ENCODE results near the gene MRTFA. TPM values are rescaled to one million over a fixed set of nuclear protein-coding genes. Genes with fewer than 3 reads are reported as not detected.

Gene MRTFA
- total RNA-seq, 4 donors from 2014 or later = 24.5 to 56.3 (median 40.9) TPM

DNA sequence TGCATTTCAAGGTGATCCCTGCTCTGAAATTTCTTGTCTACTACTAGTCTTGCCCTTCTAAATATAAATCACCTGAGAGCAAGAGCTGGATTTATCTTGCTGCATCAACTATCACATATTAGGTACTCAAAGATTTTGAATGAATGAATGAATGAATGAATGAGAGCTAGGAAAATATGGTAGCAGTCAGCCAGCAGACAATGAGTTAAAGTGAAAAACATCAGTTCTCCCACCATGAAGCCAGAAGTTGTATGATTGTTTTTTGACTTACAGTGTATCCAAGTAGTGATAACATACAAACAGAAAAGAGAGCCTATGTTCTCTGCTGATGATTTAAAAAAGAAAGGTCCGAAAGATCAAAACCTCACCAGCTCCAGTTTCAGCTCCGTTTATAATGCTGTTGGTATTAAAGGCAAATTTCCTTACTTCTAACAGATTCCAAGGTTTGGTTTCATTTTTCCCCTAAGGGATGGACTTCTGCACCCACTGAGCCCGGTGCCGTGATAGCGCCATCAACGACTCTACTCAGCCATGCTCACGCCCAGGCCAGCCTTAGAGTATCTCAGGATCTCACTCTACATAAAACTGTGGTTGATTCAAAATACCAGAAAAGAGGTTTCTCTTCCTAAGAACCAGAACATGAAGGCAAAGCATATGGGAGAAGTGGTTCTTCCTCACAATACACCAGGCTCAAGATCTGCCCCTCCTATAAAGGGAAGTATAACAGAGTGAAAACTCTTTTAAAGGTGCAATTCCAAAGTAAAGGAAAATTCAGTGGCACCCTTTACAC lies 174.1 kb downstream of the MRTFA start:
- H3K27me3 ChIP-seq = no peaks in the 10 kb centered on the region
- TF ChIP-seq POLR2A (IDR thresholded peaks at IDR 0.05) = no peak
- TF ChIP-seq, protein P1, sequence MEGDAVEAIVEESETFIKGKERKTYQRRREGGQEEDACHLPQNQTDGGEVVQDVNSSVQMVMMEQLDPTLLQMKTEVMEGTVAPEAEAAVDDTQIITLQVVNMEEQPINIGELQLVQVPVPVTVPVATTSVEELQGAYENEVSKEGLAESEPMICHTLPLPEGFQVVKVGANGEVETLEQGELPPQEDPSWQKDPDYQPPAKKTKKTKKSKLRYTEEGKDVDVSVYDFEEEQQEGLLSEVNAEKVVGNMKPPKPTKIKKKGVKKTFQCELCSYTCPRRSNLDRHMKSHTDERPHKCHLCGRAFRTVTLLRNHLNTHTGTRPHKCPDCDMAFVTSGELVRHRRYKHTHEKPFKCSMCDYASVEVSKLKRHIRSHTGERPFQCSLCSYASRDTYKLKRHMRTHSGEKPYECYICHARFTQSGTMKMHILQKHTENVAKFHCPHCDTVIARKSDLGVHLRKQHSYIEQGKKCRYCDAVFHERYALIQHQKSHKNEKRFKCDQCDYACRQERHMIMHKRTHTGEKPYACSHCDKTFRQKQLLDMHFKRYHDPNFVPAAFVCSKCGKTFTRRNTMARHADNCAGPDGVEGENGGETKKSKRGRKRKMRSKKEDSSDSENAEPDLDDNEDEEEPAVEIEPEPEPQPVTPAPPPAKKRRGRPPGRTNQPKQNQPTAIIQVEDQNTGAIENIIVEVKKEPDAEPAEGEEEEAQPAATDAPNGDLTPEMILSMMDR (IDR thresholded peaks at IDR 0.05) = no peak
- no peaks in the 10 kb centered on the region for H3K9me3 ChIP-seq
- DNase-seq = no peak
- H3K36me3 ChIP-seq = peaks cover 0 to 30% (median 5%) of the 10 kb centered on the region in 3 donors
- H3K4me3 ChIP-seq = peak overlapping the region in 3 of 4 donors; percentile 22 to 56 (median 29)
- H3K27ac ChIP-seq = peak overlapping the region in 2 of 4 donors; percentile 57 to 64
- WGBS, 2 donors = 52 to 55% methylated on average over 5 to 7 of the region's 7 CpGs
- intact Hi-C loops (cut with DNase I) = no loop called here
- peaks cover 0 to 16% (median 0%) of the 10 kb centered on the region in 3 donors for H3K4me1 ChIP-seq

DNA sequence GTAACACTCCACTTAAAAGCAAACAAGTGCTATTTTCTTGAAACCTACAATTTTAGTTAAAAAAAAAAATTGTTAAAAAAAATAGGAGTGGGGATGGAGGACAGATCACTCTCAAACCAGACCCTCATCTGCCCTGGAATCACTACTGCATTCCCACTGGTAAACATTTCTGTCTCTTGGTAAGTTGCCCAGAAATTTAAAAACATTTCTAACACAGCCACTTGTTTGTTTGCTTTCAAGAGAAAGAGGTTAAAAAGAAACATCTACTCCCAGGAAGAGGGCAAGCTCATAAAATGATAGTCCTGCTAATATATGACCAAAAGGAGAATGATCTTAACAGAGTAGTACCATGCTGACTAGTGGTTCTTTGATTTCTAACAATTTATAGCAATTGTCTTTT lies 182.8 kb downstream of the MRTFA start:
- no peak overlapping the region for H3K4me3 ChIP-seq
- peaks cover 7 to 45% (median 24%) of the 10 kb centered on the region in 3 donors for H3K4me1 ChIP-seq
- H3K27me3 ChIP-seq = no peaks in the 10 kb centered on the region
- H3K36me3 ChIP-seq = no peaks in the 10 kb centered on the region
- DNase-seq = no peak
- H3K27ac ChIP-seq = no peak overlapping the region
- no peaks in the 10 kb centered on the region for H3K9me3 ChIP-seq
- intact Hi-C loops (cut with DNase I) = no loop called here
- TF ChIP-seq, protein P1 (IDR thresholded peaks at IDR 0.05) = no peak
- TF ChIP-seq POLR2A (IDR thresholded peaks at IDR 0.05) = no peak

DNA sequence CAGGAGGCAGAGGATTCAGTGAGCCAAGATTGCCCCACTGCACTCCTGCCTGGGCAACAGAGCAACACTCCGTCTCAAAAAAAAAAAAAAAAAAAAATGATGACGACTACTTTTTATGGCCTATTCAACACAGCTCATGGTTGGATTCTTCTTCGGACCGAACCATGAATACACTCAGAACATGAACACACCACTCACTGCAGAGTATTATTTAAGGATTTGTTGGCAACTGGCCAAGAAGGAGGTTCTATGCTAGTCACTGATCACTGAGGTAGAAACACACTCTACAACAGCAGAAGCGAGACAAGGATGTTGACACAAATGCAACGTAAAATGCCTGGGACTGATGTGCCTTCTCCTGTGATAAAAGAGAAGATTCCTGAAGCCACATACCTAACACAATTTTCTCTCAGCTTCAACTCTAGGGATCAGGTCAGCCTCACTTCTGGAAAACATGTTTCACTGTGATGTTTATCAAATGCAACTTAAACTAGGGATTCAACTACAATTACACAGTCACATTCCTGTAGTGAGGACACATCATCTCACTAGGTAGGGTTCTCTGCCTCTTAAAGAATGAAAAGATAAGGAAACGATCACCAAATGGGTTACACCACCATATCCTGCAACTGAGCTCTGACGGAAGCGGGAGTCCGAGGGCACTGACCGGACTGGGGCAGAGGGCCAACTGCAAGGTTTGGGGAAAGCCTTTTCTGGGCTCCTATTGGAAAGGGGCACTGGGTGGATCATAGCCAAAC lies 183.6 kb downstream of the MRTFA start:
- Histone ChIP-seq H3K36me3 (no peaks in the 10 kb centered on the region), H3K27me3 (no peaks in the 10 kb centered on the region), H3K4me3 (no peak overlapping the region), H3K27ac (no peak overlapping the region), H3K4me1 (peaks cover 7 to 52% (median 30%) of the 10 kb centered on the region in 3 donors), H3K9me3 (no peaks in the 10 kb centered on the region)
- TF ChIP-seq POLR2A (IDR thresholded peaks at IDR 0.05) = no peak
- TF ChIP-seq, protein P1 (IDR thresholded peaks at IDR 0.05) = no peak
- WGBS, 2 donors = 82 to 86% methylated on average over 11 of the region's 11 CpGs
- intact Hi-C loops (cut with DNase I) = no loop called here
- no peak for DNase-seq

DNA sequence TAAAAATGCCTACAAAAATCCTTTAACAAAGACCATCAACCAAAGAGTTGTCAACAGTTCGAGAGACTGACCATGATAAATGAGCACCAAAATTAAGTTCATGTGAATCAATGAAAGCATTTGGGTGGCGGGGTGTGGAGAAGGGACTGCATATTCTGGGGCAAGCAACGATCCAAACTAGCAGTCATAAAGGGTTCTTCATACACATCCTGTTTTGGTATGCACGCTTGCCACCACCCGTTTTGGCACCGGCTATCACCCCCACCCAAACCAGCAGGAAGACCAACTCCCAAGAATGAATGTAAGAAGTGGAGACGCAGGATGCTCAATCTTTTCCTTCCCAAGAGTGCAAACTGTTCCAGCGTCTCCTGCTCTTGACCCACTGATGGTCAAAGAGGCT lies 185.3 kb downstream of the MRTFA start:
- TF ChIP-seq POLR2A (IDR thresholded peaks at IDR 0.05) = no peak
- TF ChIP-seq, protein P1 (IDR thresholded peaks at IDR 0.05) = no peak
- H3K4me1 ChIP-seq = peaks cover 7 to 52% (median 31%) of the 10 kb centered on the region in 3 donors

DNA sequence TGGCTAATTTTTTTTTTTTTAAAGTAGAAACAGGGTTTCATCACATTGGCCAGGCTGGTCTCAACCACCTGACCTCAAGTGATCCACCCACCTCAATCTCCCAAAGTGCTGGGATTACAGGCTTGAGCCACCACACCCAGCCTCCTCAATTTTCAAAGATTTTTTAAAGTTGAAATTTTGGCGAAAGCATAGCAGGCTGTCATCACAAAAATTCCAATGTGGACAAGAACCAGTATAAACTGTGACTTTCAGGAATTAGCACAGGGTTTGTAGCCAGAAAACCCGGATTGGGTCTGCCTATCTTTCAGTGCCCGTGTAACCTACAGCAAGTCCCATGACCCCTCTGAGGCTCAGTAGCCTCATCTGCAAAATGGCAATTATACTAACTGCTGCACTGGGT lies 185.9 kb downstream of the MRTFA start:
- Histone ChIP-seq H3K27me3 (no peaks in the 10 kb centered on the region), H3K4me3 (no peak overlapping the region), H3K36me3 (no peaks in the 10 kb centered on the region), H3K9me3 (no peaks in the 10 kb centered on the region), H3K27ac (no peak overlapping the region), H3K4me1 (peaks cover 7 to 52% (median 31%) of the 10 kb centered on the region in 3 donors)
- intact Hi-C loops (cut with DNase I) = no loop called here
- no peak for DNase-seq
- TF ChIP-seq, protein P1 (IDR thresholded peaks at IDR 0.05) = no peak
- TF ChIP-seq POLR2A (IDR thresholded peaks at IDR 0.05) = no peak
- WGBS, 2 donors = 83 to 87% methylated on average over 3 of the region's 3 CpGs

More for the DNA sequence above, 185.3 kb downstream of the MRTFA start:
- Histone ChIP-seq H3K4me3 (no peak overlapping the region), H3K27me3 (no peaks in the 10 kb centered on the region), H3K27ac (no peak overlapping the region), H3K36me3 (no peaks in the 10 kb centered on the region), H3K9me3 (no peaks in the 10 kb centered on the region)
- WGBS, 2 donors = 48 to 54% methylated on average over 5 to 8 of the region's 8 CpGs
- DNase-seq = no peak
- intact Hi-C loops (cut with DNase I) = no loop called here

All from esophagus squamous epithelium (tissue), 5 donors.